ENCODE results near the gene GADD45GIP1. TPM values are rescaled to one million over a fixed set of nuclear protein-coding genes. Genes with fewer than 3 reads are reported as not detected.

Gene GADD45GIP1
- total and polyA plus RNA-seq, 4 donors: 15.3 to 40.6 (median 23.3) TPM

GRCh38 chr19:12948612-12949362, 8.2 kb downstream of the GADD45GIP1 start:
- Histone ChIP-seq H3K27me3 (ENCODE audit: control insufficient read depth in 1 of 2, insufficient read depth in 2 of 2, low read length in 1 of 2) (no peaks in the 10 kb centered on the region), H3K27ac (ENCODE audit: low read depth in 1 of 2, low read length in 2 of 2) (no peak overlapping the region), H3K4me1 (ENCODE audit: control insufficient read depth in 1 of 2, insufficient read depth in 2 of 2, low read length in 2 of 2) (no peaks in the 10 kb centered on the region), H3K9me3 (ENCODE audit: control insufficient read depth, low read length) (no peaks in the 10 kb centered on the region), H3K4me3 (ENCODE audit: low read length in 2 of 2) (no peak overlapping the region), H3K36me3 (ENCODE audit: control insufficient read depth in 1 of 2, insufficient read depth in 2 of 2, low read length in 1 of 2) (peaks cover 0 to 11% of the 10 kb centered on the region in 2 donors)
- 88 to 97% methylated on average over 30 of the region's 30 CpGs for WGBS, 2 donors
- DNase-seq (no peak), ATAC-seq (ENCODE audit: low FRiP score) (no peak)
- intact Hi-C loops (cut with DNase I): no loop called here

- H3K27me3 ChIP-seq (ENCODE audit: control insufficient read depth in 1 of 2, insufficient read depth in 2 of 2, low read length in 1 of 2): no peaks in the 10 kb centered on the region
- WGBS, 2 donors: 80 to 83% methylated on average over 28 of the region's 28 CpGs
- ATAC-seq (ENCODE audit: low FRiP score) (no peak), DNase-seq (peak in 1 of 2 donors; percentile 76)
- intact Hi-C loops (cut with DNase I): no loop called here
- H3K4me1 ChIP-seq (ENCODE audit: control insufficient read depth in 1 of 2, insufficient read depth in 2 of 2, low read length in 2 of 2): no peaks in the 10 kb centered on the region
- H3K4me3 ChIP-seq (ENCODE audit: low read length in 2 of 2): no peak overlapping the region
- H3K36me3 ChIP-seq (ENCODE audit: control insufficient read depth in 1 of 2, insufficient read depth in 2 of 2, low read length in 1 of 2): peaks cover 3 to 15% of the 10 kb centered on the region in 2 donors
- no peak overlapping the region for H3K27ac ChIP-seq (ENCODE audit: low read depth in 1 of 2, low read length in 2 of 2)
- no peaks in the 10 kb centered on the region for H3K9me3 ChIP-seq (ENCODE audit: control insufficient read depth, low read length)
Measured at GRCh38 chr19:12947702-12948611, 9.1 kb downstream of the GADD45GIP1 start.

- 52 to 56% methylated on average over 14 of the region's 14 CpGs for WGBS, 2 donors
- Histone ChIP-seq H3K4me3 (ENCODE audit: low read length in 2 of 2) (peak overlapping the region in 1 of 2 donors; percentile 80), H3K9me3 (ENCODE audit: control insufficient read depth, low read length) (no peaks in the 10 kb centered on the region), H3K4me1 (ENCODE audit: control insufficient read depth in 1 of 2, insufficient read depth in 2 of 2, low read length in 2 of 2) (no peaks in the 10 kb centered on the region), H3K27ac (ENCODE audit: low read depth in 1 of 2, low read length in 2 of 2) (no peak overlapping the region), H3K36me3 (ENCODE audit: control insufficient read depth in 1 of 2, insufficient read depth in 2 of 2, low read length in 1 of 2) (peaks cover 3 to 15% of the 10 kb centered on the region in 2 donors), H3K27me3 (ENCODE audit: control insufficient read depth in 1 of 2, insufficient read depth in 2 of 2, low read length in 1 of 2) (no peaks in the 10 kb centered on the region)
- DNase-seq: no peak
- intact Hi-C loops (cut with DNase I): no loop called here
- no peak for ATAC-seq (ENCODE audit: low FRiP score)
Measured at GRCh38 chr19:12946731-12947496, 10.1 kb downstream of the GADD45GIP1 start.

- DNase-seq (peak; percentile 84 to 92), ATAC-seq (ENCODE audit: low FRiP score) (peak; percentile 79)
- intact Hi-C loops (cut with DNase I): no loop called here
- peaks cover 3 to 17% of the 10 kb centered on the region in 2 donors for H3K36me3 ChIP-seq (ENCODE audit: control insufficient read depth in 1 of 2, insufficient read depth in 2 of 2, low read length in 1 of 2)
- no peaks in the 10 kb centered on the region for H3K27me3 ChIP-seq (ENCODE audit: control insufficient read depth in 1 of 2, insufficient read depth in 2 of 2, low read length in 1 of 2)
- WGBS, 2 donors: 0% methylated on average over 36 to 40 of the region's 40 CpGs
- H3K27ac ChIP-seq (ENCODE audit: low read depth in 1 of 2, low read length in 2 of 2): peak overlapping the region; percentile 68
- H3K4me1 ChIP-seq (ENCODE audit: control insufficient read depth in 1 of 2, insufficient read depth in 2 of 2, low read length in 2 of 2): no peaks in the 10 kb centered on the region
- H3K9me3 ChIP-seq (ENCODE audit: control insufficient read depth, low read length): no peaks in the 10 kb centered on the region
- H3K4me3 ChIP-seq (ENCODE audit: low read length in 2 of 2): peak overlapping the region; percentile 80 to 91
Measured at GRCh38 chr19:12946092-12946721, 10.8 kb downstream of the GADD45GIP1 start.

GRCh38 chr19:12945479-12946091, 11.4 kb downstream of the GADD45GIP1 start, which contains the start of gene RAD23A:
Gene RAD23A, plus strand, starts transcription at chr19:12945862. Its CDS starts 87 bp downstream, at chr19:12945949.
- H3K4me1 ChIP-seq (ENCODE audit: control insufficient read depth in 1 of 2, insufficient read depth in 2 of 2, low read length in 2 of 2): no peaks in the 10 kb centered on the region
- H3K27me3 ChIP-seq (ENCODE audit: control insufficient read depth in 1 of 2, insufficient read depth in 2 of 2, low read length in 1 of 2): no peaks in the 10 kb centered on the region
- H3K27ac ChIP-seq (ENCODE audit: low read depth in 1 of 2, low read length in 2 of 2): peak within 1 kb of the TSS; percentile 68 to 73
- WGBS, 2 donors: 1% methylated on average over 59 to 62 of the region's 62 CpGs
- ATAC-seq (ENCODE audit: low FRiP score): peak; percentile 97
- peak within 1 kb of the TSS; percentile 80 to 91 for H3K4me3 ChIP-seq (ENCODE audit: low read length in 2 of 2)
- H3K9me3 ChIP-seq (ENCODE audit: control insufficient read depth, low read length): no peaks in the 10 kb centered on the region
- H3K36me3 ChIP-seq (ENCODE audit: control insufficient read depth in 1 of 2, insufficient read depth in 2 of 2, low read length in 1 of 2): peaks cover 5 to 17% of the 10 kb centered on the region in 2 donors
- intact Hi-C loops (cut with DNase I): no loop called here
- peak; percentile 98 to 100 for DNase-seq

- ATAC-seq (ENCODE audit: low FRiP score) (no peak), DNase-seq (no peak)
- no peaks in the 10 kb centered on the region for H3K4me1 ChIP-seq (ENCODE audit: control insufficient read depth in 1 of 2, insufficient read depth in 2 of 2, low read length in 2 of 2)
- intact Hi-C loops (cut with DNase I): no loop called here
- 70 to 71% methylated on average over 2 of the region's 2 CpGs for WGBS, 2 donors
- H3K27ac ChIP-seq (ENCODE audit: low read depth in 1 of 2, low read length in 2 of 2): no peak overlapping the region
- H3K9me3 ChIP-seq (ENCODE audit: control insufficient read depth, low read length): no peaks in the 10 kb centered on the region
- peaks cover 8 to 15% of the 10 kb centered on the region in 2 donors for H3K36me3 ChIP-seq (ENCODE audit: control insufficient read depth in 1 of 2, insufficient read depth in 2 of 2, low read length in 1 of 2)
- no peak overlapping the region for H3K4me3 ChIP-seq (ENCODE audit: low read length in 2 of 2)
- no peaks in the 10 kb centered on the region for H3K27me3 ChIP-seq (ENCODE audit: control insufficient read depth in 1 of 2, insufficient read depth in 2 of 2, low read length in 1 of 2)
Measured at GRCh38 chr19:12944104-12944674, 12.8 kb downstream of the GADD45GIP1 start.

- DNase-seq (no peak), ATAC-seq (ENCODE audit: low FRiP score) (no peak)
- Histone ChIP-seq H3K36me3 (ENCODE audit: control insufficient read depth in 1 of 2, insufficient read depth in 2 of 2, low read length in 1 of 2) (peaks cover 8 to 12% of the 10 kb centered on the region in 2 donors), H3K27me3 (ENCODE audit: control insufficient read depth in 1 of 2, insufficient read depth in 2 of 2, low read length in 1 of 2) (no peaks in the 10 kb centered on the region), H3K4me3 (ENCODE audit: low read length in 2 of 2) (no peak overlapping the region), H3K9me3 (ENCODE audit: control insufficient read depth, low read length) (no peaks in the 10 kb centered on the region), H3K4me1 (ENCODE audit: control insufficient read depth in 1 of 2, insufficient read depth in 2 of 2, low read length in 2 of 2) (no peaks in the 10 kb centered on the region), H3K27ac (ENCODE audit: low read depth in 1 of 2, low read length in 2 of 2) (no peak overlapping the region)
- 72 to 77% methylated on average over 18 of the region's 18 CpGs for WGBS, 2 donors
- intact Hi-C loops (cut with DNase I): no loop called here
Measured at GRCh38 chr19:12943437-12944044, 13.5 kb downstream of the GADD45GIP1 start.
